HG03432 (cell line): ENCODE measurements around the gene BCAS3.

Experiments
- ATAC-seq: cut with Tn5 transposase; IDR thresholded peaks from one replicate; pipeline ENCODE4 v1.9.1; 2021; ENCODE audit warnings: mild to moderate bottlenecking, moderate library complexity; ENCODE audit not compliant: unreplicated experiment

The BCAS3 gene

GRCh38 chr17:61267847-61268246, 590.2 kb downstream of the BCAS3 start:
- ATAC-seq: no peak

- no peak for ATAC-seq
These were observed 597.7 kb downstream of the BCAS3 start for GRCh38 chr17:61275395-61275794.

DNA sequence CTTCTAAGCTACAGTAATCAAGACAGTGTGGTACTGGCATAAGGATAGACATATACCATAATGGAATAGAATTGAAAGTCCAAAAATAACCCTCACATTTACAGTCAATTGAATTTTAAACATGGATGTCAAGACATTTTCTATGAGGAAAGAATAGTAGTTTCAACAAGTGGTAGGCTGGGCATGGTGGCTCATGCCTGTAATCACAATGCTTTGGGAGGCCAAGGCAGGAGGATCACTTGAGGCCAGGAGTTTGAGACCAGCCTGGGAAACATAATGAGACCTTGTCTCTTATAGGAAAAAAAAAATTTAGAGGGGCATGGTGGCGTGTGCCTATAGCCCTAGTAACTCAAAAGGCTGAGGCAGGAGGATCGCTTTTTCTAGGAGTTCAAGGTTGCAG, 599.2 kb downstream of the BCAS3 start:
- ATAC-seq: no peak

DNA sequence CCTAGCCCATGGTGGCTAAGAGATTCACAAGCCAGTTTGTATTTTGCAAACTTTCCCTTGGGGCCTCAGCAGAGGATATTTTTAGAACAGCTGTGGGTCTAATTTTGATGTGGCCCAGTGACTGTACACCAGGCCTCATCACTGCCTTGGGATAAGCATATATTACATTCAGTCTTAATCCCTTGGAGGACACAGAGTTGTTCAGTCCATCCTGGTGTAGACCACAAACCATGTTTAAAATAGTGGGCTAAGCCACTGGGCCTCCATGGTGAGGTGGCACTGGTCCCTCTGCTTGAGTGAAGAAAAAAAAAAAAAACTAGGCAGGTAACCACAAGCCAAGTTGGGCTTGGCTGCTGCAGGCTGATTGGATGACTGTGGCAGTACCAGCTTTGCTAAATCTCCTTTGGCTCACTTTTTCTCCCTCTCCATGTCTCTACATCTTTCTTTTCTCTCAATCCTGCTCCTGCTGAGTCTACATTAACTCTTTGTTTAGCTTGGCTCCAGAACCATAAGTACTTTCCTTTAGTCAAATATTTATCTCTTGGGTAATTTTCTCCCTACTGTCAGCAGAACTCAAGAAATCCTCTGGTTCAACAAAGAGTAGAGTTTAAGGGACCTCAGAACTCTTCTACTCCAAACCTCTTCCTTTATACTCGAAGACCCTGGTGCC, 602.0 kb downstream of the BCAS3 start:
- ATAC-seq: peak; percentile 47

DNA sequence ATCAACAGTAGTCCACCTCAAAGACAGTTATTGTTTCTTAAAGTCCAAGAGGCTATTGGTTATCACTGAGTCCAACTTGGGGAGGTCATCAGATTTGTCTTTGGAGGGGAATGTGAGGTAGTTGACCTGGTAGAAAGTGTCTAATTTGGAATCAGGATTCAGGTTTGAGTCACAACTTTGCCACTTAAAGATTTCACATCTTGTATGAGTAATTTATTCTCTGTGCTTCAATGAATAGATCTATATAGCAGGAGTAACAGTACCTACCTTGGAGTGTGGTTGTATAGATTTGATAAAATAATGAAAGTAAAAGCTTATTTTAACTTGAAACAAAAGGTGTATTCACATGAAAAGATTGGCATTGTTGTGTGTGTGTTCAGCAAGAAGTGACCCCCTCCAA, 602.7 kb downstream of the BCAS3 start:
- ATAC-seq: peak; percentile 50

DNA sequence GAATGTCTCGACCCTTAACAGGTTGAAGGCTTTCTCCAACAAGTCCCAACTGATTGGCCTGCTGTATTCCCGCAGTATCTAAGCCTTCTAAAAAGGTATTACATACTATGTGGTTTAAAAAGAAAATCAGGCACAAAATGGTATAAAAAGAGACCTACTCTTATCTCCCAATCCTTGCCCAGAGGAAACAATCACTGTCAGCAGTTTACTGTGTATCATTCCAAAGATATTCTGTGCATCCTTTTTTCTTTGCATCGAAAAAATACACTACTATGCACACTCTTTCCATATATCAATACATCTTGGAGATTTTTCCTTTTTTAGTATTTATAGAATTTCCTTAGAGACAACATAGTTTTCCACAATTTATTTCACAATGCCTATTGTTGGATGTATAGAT, 603.2 kb downstream of the BCAS3 start:
- no peak for ATAC-seq

DNA sequence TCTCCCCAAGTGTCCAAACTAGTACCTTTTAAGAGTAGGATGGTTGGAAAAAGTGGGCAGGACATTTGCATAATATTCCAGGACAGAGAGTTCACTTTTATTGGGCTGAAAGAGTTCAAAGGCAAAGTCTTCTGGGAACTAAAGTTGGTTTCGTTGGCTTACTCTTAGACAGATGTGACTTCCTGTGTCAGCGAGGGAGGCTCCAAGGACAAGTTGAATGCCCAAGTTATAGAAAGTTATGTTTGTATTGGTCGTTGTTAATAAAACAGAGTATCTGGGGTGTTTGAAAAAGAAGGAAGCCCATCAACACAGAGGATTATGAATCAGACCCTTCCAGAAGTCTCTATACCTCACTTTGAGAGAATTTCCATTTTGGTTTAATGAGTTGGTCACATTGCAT, 604.7 kb downstream of the BCAS3 start:
- ATAC-seq: no peak

DNA sequence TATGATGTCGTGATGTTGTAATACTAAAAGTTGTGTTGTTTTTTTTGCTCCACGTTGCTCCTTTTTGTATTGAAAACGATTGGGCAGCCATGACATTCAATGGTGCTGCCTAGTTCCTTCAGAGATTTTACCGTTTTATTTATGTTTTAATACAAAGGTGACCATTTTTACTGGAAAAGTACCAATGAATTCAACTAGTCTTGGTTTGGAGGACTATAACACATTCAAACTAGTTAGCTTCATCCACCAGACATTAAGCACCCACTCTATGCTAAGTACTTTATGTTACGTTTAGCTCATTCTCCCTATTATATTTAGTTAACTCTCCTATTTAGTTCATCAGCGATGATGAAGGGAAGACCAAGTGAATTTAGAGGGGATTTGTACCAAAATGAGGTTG, 605.4 kb downstream of the BCAS3 start:
- no peak for ATAC-seq

DNA sequence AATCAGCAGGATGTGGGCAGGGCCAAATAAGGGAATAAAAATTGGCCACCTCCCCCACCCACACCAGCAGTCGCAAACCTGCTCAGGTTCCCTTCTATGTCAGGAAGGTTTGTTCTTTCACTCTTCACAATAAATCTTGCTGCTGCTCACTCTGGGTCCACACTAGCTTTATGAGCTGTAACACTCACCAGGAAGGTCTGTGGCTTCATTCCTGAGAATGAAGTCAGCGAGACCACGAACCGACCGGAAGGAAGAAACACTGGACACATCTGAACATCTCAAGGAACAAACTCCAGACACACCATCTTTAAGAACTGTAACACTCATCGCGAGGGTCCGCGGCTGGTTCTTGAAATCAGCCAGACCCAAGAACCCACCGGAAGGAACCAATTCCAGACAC, 606.5 kb downstream of the BCAS3 start:
- ATAC-seq: no peak

GRCh38 chr17:61284746-61285145, 607.1 kb downstream of the BCAS3 start:
- no peak for ATAC-seq

DNA sequence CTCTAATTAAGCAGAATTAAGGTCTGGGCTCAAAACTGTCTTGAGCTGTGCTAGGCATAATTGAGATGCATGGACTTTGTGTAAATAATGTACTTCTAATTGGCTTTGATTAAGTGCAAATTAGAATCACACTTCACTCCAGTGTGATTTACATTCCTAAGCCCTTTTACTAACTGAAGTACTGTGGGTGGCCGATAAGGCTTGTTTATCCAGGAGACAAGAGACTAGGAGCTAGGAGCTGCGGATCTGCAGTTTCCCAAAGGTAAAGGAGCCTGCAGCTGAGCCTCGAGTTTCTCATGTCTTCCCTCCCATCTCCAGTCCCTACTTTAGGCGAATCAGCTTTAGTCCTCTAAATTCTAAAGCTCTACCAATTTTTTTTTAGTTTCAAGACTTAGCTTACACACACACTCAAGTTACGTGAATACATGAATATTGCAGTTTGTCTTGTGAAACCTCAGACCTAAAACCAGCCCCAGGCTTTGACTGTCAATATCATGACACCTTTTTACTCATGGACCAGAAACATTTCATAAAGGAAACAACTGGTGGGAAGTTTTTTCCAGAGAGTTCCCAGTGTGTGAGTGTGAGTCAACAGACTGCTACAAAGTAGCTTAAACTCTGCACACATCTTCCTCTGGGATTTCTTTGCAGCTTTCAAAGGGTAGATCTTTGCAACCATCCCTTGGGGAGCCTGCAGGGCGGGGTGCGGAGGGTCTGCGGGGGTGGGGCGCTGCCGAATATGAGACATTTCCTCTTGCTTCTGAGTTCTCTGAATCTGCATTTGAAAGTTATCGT, 608.1 kb downstream of the BCAS3 start:
- no peak for ATAC-seq

GRCh38 chr17:61286449-61286848, 608.8 kb downstream of the BCAS3 start:
- ATAC-seq: no peak

- no peak for ATAC-seq
These were observed 612.0 kb downstream of the BCAS3 start for GRCh38 chr17:61289408-61290385.

DNA sequence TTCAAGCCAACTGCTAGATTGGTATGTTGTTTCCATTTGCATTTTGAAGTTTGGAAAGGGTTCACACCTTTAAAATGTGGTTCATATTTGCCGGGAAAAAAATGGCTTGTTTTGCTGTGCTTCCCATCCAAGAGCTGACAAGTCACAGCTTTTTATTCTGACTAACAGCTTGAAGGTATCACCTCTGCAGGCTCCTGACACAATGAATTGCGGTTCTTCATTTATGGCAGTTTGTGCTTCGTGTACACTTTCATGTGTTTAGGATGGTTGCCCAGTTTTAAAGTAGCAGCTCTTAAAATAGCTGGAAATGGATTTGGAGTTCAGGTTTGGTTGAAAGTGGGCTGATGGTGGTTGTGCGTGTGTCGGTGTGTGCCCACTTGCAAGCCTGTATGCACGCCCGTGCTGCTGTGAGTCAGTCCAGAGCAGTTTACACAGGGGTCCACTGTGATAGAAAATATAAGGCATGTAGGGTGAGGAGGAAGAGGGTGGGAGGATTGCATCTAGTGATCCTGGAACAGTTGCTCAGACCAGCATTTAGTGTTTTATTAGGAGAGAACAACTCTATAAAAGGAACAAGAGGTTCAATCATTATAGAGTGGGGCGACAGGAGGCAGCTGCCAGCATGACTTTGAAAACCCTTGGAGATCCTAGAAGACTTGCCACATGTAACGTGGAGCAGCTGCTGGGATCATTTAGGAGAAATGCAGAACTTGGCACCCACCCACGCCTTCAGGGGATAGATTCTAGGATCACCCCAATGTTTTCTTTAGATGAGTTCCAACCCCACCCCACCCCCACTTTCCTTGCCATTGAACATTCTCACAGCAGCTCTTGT, 614.0 kb downstream of the BCAS3 start:
- no peak for ATAC-seq

DNA sequence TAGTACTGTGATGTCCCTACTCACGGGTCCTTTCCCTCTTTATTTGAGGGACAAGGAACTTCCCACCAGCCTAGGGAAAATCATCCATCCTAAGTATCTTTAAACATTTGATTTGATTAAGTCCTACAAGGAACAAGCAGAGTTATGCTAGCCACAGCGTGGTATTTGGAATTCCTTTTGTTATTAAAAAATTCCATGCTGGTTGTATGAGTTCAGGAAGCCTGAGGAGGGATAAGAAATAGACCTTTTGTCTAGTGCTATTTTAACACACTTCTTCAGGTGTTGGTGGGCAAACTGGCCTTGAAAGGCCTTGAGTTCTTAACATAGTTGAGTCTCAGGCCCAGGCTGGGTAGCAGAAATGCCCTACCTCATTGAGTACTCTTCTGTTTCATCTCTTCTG, 616.6 kb downstream of the BCAS3 start:
- no peak for ATAC-seq

- ATAC-seq: no peak
These were observed 617.1 kb downstream of the BCAS3 start for GRCh38 chr17:61294777-61295176.

- no peak for ATAC-seq
These were observed 618.4 kb downstream of the BCAS3 start for GRCh38 chr17:61296058-61296457.

DNA sequence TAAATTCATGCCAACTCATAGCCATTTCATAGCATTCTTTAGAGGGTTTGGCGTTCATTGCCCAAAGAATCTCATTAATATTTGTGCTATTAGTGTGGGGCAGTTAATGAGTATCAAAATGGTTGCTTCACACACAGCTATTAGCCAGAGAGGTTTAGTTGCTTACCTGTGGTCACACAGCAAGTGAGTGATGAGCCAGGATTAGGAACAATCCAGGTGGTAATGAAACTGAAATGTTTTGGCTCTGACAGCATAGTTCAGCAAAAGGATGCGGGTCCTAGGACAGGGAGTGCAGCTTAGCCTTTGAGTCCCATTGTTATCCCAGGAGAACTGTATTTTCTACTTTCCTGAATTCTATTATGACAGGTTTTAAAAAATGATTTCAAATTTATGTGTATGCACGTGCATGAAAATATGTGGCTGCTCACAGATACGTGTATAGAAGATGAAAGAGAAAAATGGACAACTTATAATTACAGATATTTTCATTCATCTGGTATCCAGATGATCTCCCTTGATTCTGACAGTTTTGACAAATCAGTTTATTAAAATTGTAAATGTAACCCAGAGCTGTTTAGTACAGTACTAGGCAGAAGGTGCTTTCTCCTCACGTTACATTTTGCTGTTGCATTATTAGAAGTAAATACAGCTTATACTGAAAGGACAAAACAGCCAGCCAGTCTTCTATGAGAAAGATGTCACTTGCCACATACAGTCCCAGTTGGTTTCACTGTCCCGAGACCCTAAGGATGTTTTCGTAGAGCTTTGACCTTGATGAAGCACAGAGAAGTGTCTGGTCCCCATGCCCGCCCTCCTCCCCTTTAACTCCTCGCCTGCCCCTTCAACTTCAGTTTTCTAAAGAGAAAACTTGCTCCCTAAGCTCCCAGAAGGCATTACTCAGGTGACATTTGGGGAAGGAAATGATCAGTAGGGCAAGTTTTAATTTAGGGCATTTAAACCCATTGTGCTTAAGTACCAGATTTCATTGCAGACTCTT, 622.2 kb downstream of the BCAS3 start:
- no peak for ATAC-seq
